Left hindlimb (tissue), 1 donor: ENCODE measurements around the gene AKR1A1.
"Not testable (repeated sequence)": the region's sequence is repeated elsewhere in the genome, so short reads cannot be mapped to it uniquely, and the experiment has no call there.

ENCODE experiments used
- DNase-seq: peaks from one replicate; pipeline ENCODE4 v3.0.0-alpha.2; 2018

AKR1A1 gene

DNA sequence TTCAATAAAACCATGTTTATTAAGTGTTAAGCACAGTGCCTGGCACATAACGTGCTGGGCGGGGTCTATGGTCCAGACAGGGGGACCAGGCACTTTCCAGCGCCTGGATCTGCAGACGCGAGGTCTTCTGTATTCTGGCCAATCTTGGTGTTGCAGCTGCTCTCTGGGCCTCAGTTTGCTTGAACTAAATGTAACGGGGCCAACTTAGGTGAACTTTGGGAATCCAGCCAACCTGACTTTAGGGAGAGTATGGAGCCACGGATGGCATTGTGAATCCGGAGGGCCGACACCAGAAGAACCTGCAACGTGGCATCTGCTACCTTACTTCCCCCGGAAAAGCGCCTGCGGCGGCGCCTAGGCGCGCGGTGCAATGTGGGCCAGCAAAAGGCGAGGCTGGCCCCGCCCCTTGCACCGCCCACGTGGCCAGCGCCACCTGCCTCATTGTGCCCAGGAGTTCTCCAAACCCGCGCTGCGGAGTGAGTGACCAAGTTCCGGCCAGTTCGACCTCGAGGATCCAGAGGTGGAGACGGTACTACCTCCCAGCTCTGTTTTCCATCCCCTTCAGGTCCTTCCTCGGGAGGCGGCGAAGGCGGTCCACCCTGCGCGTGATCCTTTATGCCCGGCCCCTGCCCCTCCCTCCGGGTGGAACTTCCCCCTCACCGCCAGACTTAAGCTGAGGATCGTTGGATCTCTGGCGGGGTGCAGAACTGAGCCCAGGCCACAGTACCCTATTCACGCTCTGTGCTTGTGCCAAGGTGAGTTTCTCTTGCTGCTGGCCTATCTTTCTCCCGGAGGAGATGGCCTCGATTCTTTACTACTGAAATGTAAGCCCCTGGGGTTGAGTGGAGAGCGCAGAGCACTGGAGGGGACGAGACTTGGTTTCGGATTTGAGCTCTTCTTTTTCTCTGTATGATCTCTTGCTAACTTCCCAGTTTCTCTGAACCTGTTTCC is at the start of gene AKR1A1:
TSS of gene AKR1A1 (plus strand) at position 426 of the 951 bp plus-strand sequence. CDS start 10,969 bp downstream, outside the sequence.
- DNase-seq, result peak; percentile 92

- no peak for DNase-seq
Measured at GRCh38 chr1:45501505-45501859, 49.1 kb upstream of the AKR1A1 start.

- no peak for DNase-seq
Measured at GRCh38 chr1:45503462-45504360, 46.9 kb upstream of the AKR1A1 start.

GRCh38 chr1:45507195-45507594 is 43.4 kb upstream of the AKR1A1 start:
- DNase-seq, result no peak

GRCh38 chr1:45507893-45508292 is 42.7 kb upstream of the AKR1A1 start:
- no peak for DNase-seq

DNA sequence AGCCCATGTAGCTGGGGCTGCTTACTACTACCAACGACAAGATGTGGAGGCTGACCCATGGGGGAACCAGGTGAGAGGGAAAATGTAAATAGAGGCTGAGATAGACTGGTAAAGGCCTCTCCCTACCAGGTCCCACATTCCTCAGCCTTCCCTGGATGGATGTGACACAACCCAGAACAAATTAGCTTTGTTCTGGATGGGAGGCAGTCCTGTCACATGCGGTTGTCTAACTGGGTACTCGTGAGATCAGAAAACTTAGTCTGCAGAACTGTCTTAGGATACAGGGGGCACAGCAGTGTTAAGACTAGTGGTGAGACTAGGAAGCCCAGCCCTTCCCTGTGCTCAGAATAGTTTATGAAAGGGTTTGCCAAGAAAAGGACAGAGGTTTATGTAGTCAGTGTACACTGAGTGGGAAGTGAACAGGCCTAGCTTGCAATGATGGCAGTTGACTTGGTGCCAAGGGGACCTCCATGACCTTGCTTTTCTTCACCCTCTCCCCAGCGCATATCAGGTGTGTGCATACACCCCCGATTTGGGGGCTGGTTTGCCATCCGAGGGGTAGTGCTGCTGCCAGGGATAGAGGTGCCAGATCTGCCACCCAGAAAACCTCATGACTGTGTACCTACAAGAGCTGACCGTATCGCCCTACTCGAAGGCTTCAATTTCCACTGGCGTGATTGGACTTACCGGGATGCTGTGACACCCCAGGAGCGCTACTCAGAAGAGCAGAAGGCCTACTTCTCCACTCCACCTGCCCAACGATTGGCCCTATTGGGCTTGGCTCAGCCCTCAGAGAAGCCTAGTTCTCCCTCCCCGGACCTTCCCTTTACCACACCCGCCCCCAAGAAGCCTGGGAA is 42.1 kb upstream of the AKR1A1 start:
- DNase-seq, result no peak

DNA sequence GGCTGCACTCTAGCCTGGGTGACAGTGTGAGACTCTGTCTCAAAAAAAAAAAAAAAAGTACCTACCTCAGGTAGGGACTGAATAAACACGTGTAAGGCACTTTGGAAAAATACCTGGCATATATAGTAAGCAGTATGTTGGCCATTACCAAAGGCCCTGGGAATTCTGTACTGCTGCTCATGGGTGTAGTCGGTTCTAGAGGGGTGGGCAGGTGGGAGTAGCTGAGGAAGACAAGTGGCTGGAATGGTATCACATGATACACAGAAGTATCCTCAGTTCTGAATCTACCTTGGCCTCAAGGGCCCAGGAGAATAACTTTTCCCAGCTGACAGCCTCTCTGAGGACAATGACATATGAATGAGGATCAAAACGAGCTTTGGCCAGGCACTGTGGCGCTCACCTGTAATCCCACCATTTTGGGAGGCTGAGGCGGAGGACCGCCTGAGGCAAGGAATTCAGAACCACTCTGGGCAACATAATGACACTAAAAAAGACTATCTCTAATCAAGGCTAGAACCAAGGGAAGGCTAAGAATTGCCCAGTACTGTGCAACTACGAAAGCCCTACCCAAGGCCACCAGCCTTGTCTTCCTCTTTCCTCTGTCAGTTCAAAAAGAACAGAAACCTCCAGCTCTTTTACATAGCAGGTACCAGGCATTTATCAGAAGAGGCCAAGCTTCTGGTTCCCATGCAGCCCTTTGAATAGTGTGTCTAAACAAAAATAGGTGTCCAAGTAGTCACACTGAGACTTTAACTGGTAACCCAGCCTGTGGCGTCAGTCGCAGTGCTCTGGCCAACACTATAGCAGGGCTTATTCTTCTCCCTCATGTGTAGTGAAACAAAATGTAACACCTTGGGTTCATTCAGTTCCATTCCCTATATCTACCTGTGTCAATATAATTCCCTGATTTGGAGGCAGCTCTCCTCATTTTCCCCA is 40.3 kb upstream of the AKR1A1 start:
- DNase-seq, result no peak

- DNase-seq, result no peak
Measured at GRCh38 chr1:45510972-45511527, 39.6 kb upstream of the AKR1A1 start.

- DNase-seq, result no peak
Measured at GRCh38 chr1:45512641-45513054, 38.0 kb upstream of the AKR1A1 start.

GRCh38 chr1:45513532-45514260 is 36.9 kb upstream of the AKR1A1 start:
- DNase-seq, result not testable (repeated sequence)

DNA sequence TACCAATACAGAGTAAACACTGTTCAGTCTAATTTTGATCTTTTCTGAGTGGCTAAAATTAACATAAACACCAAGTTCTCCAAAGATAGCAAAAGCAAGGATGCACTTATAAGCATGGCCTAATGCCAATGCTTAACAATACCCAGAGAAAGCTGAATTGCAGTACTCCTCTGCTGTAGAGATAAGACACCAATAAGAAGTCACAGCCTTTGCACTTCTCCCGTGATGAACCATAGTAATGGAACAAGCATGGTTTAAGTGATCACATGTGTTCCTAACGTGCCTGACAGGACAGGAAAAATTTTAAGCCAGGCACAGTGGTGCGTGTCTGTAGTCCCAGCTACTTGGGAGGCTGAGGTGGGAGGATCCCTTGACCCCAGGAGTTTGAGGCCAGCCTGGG is 34.6 kb upstream of the AKR1A1 start:
- DNase-seq, result no peak

GRCh38 chr1:45516465-45516864 is 34.2 kb upstream of the AKR1A1 start:
- no peak for DNase-seq

DNA sequence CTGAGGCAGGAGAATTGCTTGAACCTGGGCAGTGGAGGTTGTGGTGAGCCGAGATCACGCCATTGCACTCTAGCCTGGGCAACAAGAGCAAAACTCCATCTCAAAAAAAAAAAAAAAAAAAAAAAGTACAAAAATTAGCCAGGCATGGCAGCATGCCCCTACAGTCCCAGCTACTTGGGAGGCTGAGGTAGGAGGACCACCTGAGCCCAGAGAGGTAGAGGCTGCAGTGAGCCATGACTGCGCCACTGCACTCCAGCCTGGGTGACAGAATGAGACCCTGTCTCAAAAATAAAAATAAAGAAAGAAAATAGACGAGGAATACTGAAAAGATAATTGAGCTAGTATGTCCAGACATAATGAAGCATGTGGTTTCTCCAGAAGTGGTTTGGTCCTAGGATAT is 32.3 kb upstream of the AKR1A1 start:
- DNase-seq, result not testable (repeated sequence)

GRCh38 chr1:45518910-45519309 is 31.7 kb upstream of the AKR1A1 start:
- DNase-seq, result no peak

DNA sequence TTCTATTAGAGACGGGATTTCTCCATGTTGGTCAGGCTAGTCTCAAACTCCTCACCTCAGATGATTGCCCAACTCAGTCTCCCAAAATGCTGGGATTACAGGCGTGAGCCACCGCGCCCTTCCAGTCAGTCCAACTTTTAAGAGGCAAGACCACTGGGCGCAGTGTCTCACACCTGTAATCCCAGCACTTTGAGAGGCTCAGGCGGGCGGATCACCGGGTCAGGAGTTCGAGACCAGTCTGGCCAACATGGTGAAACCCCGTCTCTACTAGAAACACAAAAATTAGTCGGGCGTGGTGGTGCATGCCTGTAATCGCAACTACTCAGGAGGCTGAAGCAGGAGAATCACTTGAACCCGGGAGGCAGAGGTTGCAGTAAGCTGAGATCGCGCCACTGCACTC is 30.9 kb upstream of the AKR1A1 start:
- DNase-seq, result not testable (repeated sequence)

DNA sequence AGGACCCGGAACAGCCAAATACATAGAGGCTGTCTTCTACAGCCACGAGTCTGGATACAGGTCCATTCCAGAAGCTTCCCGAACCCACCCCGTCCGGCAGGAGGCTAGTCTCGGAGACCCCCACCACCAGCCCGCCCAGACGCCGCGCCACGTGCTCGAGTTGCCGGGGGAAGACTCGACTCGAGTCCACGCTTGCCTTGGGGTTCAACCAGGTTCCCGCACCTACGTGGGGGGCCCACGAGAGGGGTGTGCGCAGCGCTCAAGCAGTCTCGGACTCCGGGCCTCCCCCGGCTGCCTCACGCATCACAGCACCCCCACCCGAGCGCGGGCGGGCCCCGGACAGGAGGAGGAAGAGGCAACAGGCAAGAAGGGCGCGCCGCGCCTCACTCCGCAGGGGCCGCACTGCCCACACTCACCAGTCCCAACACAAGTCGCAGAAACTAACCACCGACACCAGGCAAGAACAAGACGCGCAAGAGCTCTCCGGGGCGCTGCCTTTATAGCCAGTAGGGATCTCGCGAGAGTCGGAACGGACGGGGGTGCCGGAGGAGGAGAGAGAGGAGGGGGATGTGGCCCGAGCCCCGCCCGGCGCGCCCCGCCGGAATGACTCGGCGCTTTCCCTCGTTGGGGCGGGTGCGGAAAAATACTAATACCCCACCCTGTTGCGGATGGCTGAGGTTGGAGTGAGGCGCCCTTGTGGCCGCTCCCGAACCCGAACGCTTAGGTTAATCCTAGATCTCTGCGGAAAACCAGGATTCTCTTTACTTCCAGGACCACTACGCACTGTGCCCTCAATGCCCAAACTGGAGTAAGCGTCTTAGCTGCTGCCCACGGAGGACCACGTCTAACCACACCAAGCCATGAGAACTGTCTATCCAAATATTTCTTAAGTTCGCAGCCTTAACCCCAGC is 29.0 kb upstream of the AKR1A1 start, which contains the start of gene PRDX1:
TSS of gene PRDX1 (minus strand) at position 472 of the 911 bp plus-strand sequence. CDS start 2,841 bp downstream, outside the sequence.
- DNase-seq, result peak; percentile 98

DNA sequence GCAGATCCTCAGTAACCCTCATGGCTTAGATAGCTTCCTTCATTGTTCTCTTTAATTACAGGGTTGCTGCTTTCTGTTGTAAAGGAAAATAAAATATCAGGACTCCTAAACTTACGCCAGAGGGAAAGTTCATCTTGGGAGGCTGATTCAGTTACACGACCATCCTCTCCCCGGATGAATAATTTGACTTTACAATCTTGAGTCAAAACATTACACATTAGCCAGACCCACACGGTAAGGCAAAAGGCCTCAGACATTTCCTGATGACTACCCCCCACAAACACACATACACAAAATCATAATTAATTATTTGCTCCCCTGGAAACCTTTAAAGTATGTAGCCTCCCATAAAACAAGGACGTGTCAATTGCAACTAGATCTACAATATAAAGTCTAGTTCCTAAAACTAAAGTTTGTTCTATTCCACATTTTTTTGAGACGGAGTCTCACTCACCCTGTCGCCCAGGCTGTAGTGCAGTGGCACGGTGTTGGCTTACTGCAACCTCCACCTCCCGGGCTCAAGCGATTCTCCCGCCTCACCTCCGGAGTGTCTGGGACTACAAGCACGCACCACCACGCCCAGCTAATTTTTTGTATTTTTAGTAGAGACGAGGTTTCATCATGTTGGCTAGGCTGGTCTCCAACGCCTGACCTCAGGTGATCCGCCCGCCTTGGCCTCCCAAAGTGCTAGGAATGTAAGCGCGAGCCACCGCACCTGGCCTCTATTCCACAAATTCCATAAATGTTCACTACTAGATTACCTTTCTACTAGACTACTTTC is 28.1 kb upstream of the AKR1A1 start:
- DNase-seq, result no peak

- DNase-seq, result not testable (repeated sequence)
Measured at GRCh38 chr1:45523516-45523915, 27.1 kb upstream of the AKR1A1 start.
